H1 (cell line): ENCODE data around the gene RS1. TPM values are rescaled to one million over a fixed set of nuclear protein-coding genes. Genes with fewer than 3 reads are reported as not detected.

Experiments
- CTCF ChIA-PET: fragments of 300-600 bp; sonication (Branson Sonifier 250); formaldehyde crosslinking; loops from one replicate; lab custom pipeline; 2021; ENCODE audit not compliant: partially characterized antibody; lab: Charles Lee
- POLR2A ChIA-PET: fragments of 300-600 bp; sonication (Branson Sonifier 250); formaldehyde crosslinking; loops from one replicate; lab custom pipeline; 2021; ENCODE audit warnings: inconsistent platforms; ENCODE audit not compliant: partially characterized antibody; lab: Charles Lee
- DNase-seq, 2 experiments: peaks; one replicate each; pipeline versions ENCODE4 v3.0.0 to v3.0.0-alpha.2; 2010 to 2022; ENCODE audit warnings: low spot score in 2 of 2, low read depth in 1 of 2, mixed read lengths in 1 of 2
- FAIRE-seq: peaks from 2 replicates; lab custom pipeline; 2011; peaks lifted over from hg19 to GRCh38; lab: Jason Lieb, UNC
- H2AFZ ChIP-seq: 2 replicates; pipeline ENCODE4 v1.8.1; 2012; ENCODE audit warnings: low read length, inconsistent platforms
- H2AK5ac ChIP-seq: 2 replicates; pipeline ENCODE4 v1.6.1; 2013; ENCODE audit warnings: low read depth, low read length
- H2BK120ac ChIP-seq: replicated peaks from 2 replicates; pipeline ENCODE3; 2013; ENCODE audit warnings: low read depth, low read length, inconsistent platforms
- H2BK12ac ChIP-seq: 2 replicates; pipeline ENCODE4 v1.6.1; 2013; ENCODE audit warnings: low read depth, low read length
- H2BK15ac ChIP-seq: 2 replicates; pipeline ENCODE4 v1.6.1; 2013; ENCODE audit warnings: low read length
- H2BK20ac ChIP-seq: 2 replicates; pipeline ENCODE4 v1.6.1; 2013; ENCODE audit warnings: low read length
- H2BK5ac ChIP-seq: 2 replicates; pipeline ENCODE4 v1.6.1; 2013; ENCODE audit warnings: low read depth, low read length
- H3K14ac ChIP-seq: 2 replicates; pipeline ENCODE4 v1.6.1; 2013; ENCODE audit warnings: inconsistent platforms; ENCODE audit not compliant: insufficient read length
- H3K18ac ChIP-seq: 2 replicates; pipeline ENCODE4 v1.6.1; 2013; ENCODE audit warnings: low read length; ENCODE audit errors: extremely low read depth
- H3K23ac ChIP-seq: 2 replicates; pipeline ENCODE4 v1.6.1; 2013; ENCODE audit warnings: inconsistent platforms; ENCODE audit not compliant: insufficient read length
- H3K23me2 ChIP-seq: 2 replicates; pipeline ENCODE4 v1.6.1; 2013; ENCODE audit warnings: low read depth, low read length
- H3K27ac ChIP-seq: 2 replicates; pipeline ENCODE4 v1.6.1; 2011; ENCODE audit warnings: low read depth, low read length, inconsistent platforms
- H3K27me3 ChIP-seq, 4 experiments: replicated peaks in 1 of 4; 1 replicate in 1 of 4; 2 replicates in 3 of 4; pipeline versions ENCODE4 v1.6.1 to v1.8.1; 2011 to 2013; ENCODE audit warnings: low read length in 3 of 4, mild to moderate bottlenecking in 3 of 4, inconsistent platforms in 2 of 4, mixed read lengths in 2 of 4, moderate library complexity in 1 of 4; ENCODE audit not compliant: control insufficient read depth in 3 of 4, insufficient read depth in 3 of 4; ENCODE audit errors: extremely low read depth in 1 of 4
- H3K36me3 ChIP-seq, 4 experiments: 2 replicates each; pipeline versions ENCODE4 v1.6.1 to v1.8.1; 2011 to 2013; ENCODE audit warnings: mild to moderate bottlenecking in 4 of 4, low read length in 3 of 4, moderate library complexity in 2 of 4, control low read depth in 1 of 4, inconsistent platforms in 1 of 4; ENCODE audit not compliant: insufficient read depth in 4 of 4, control insufficient read depth in 2 of 4
- H3K4ac ChIP-seq: replicated peaks from 2 replicates; pipeline ENCODE3; 2013; ENCODE audit warnings: low read length, low read depth, mixed read lengths, inconsistent platforms; ENCODE audit not compliant: insufficient read length
- H3K4me1 ChIP-seq, 4 experiments: replicated peaks in 1 of 4; 1 replicate in 1 of 4; 2 replicates in 3 of 4; pipeline versions ENCODE4 v1.6.1 to v1.8.1; 2011 to 2013; ENCODE audit warnings: low read length in 3 of 4, inconsistent platforms in 2 of 4, mixed read lengths in 1 of 4; ENCODE audit not compliant: insufficient read depth in 4 of 4, control insufficient read depth in 3 of 4
- H3K4me2 ChIP-seq, 2 experiments: 2 replicates each; pipeline versions ENCODE4 v1.6.1 to v1.8.1; 2011 to 2013; ENCODE audit warnings: low read depth in 2 of 2, low read length in 2 of 2, control low read depth in 1 of 2, inconsistent platforms in 1 of 2, mild to moderate bottlenecking in 1 of 2; ENCODE audit not compliant: insufficient read depth in 1 of 2
- H3K4me3 ChIP-seq, 4 experiments: fragments of 200-600, 300-600 bp in 1 of 4; sonication (generic), shearing (Covaris generic), sonication (Bioruptor Twin) in 1 of 4; 2 replicates each; pipeline versions ENCODE4 v1.5.1 to v1.8.1; 2011 to 2016; ENCODE audit warnings: low read length in 4 of 4, low read depth in 3 of 4, control low read depth in 2 of 4, inconsistent platforms in 2 of 4, mild to moderate bottlenecking in 2 of 4, mixed read lengths in 1 of 4, moderate library complexity in 1 of 4; ENCODE audit not compliant: insufficient read depth in 2 of 4; ENCODE audit errors: extremely low read depth in 1 of 4
- H3K56ac ChIP-seq: replicated peaks from 2 replicates; pipeline ENCODE3; 2013; ENCODE audit warnings: low read depth, mild to moderate bottlenecking, mixed read lengths, low read length, inconsistent platforms; ENCODE audit not compliant: insufficient read length
- H3K79me1 ChIP-seq: 2 replicates; pipeline ENCODE4 v1.6.1; 2013; ENCODE audit warnings: low read depth, low read length, control low read depth
- H3K79me2 ChIP-seq, 2 experiments: 2 replicates each; pipeline versions ENCODE4 v1.6.1 to v1.8.1; 2012 to 2013; ENCODE audit warnings: low read length in 2 of 2, mild to moderate bottlenecking in 2 of 2, inconsistent platforms in 1 of 2; ENCODE audit not compliant: insufficient read depth in 2 of 2, control insufficient read depth in 1 of 2
- H3K9ac ChIP-seq, 4 experiments: replicated peaks in 1 of 4; 1 replicate in 1 of 4; 2 replicates in 3 of 4; pipeline versions ENCODE4 v1.6.1 to v1.8.1; 2011 to 2013; ENCODE audit warnings: low read depth in 3 of 4, low read length in 3 of 4, control low read depth in 2 of 4, mild to moderate bottlenecking in 2 of 4, moderate library complexity in 2 of 4, inconsistent platforms in 1 of 4; ENCODE audit errors: extremely low read depth in 1 of 4
- H3K9me3 ChIP-seq, 2 experiments: 2 replicates each; pipeline versions ENCODE4 v1.6.1 to v1.8.1; 2012 to 2013; ENCODE audit warnings: mild to moderate bottlenecking in 2 of 2, moderate library complexity in 2 of 2, control low read depth in 1 of 2, inconsistent platforms in 1 of 2, low read depth in 1 of 2, low read length in 1 of 2, mixed read lengths in 1 of 2; ENCODE audit not compliant: insufficient read depth in 2 of 2
- H4K20me1 ChIP-seq, 2 experiments: replicated peaks in 1 of 2; 2 replicates each; pipeline versions ENCODE3 to v1.8.1; 2011 to 2013; ENCODE audit warnings: inconsistent platforms in 2 of 2, low read length in 2 of 2, mild to moderate bottlenecking in 1 of 2; ENCODE audit not compliant: insufficient read depth in 2 of 2, control insufficient read depth in 1 of 2
- H4K5ac ChIP-seq: 2 replicates; pipeline ENCODE4 v1.6.1; 2013; ENCODE audit warnings: low read length, low read depth, mixed read lengths, inconsistent platforms; ENCODE audit not compliant: insufficient read length
- H4K8ac ChIP-seq: 2 replicates; pipeline ENCODE4 v1.8.0; 2013; ENCODE audit warnings: mild to moderate bottlenecking, moderate library complexity, low read length, inconsistent platforms; ENCODE audit not compliant: insufficient read depth; ENCODE audit errors: extremely low read depth
- H4K91ac ChIP-seq: replicated peaks from 2 replicates; pipeline ENCODE3; 2013; ENCODE audit warnings: low read length, mixed read lengths, inconsistent platforms; ENCODE audit not compliant: insufficient read length
- ATF3 ChIP-seq: IDR thresholded peaks from 2 replicates; pipeline ENCODE4 v1.6.1; 2011; ENCODE audit warnings: low read depth, mild to moderate bottlenecking, low read length; ENCODE audit not compliant: insufficient read depth
- WGBS, 2 experiments: shearing (Covaris generic) in 1 of 2; methylation state at CpG; one replicate each; pipeline versions ENCODE4 v1.1.6 to v1.1.7; 2013 to 2015; ENCODE audit warnings: low lambda C conversion rate in 2 of 2, mixed read lengths in 2 of 2, inconsistent platforms in 1 of 2, low coverage in 1 of 2, missing lambda C conversion rate in 1 of 2; ENCODE audit not compliant: insufficient replicate concordance in 2 of 2, insufficient coverage in 1 of 2, insufficient read length in 1 of 2; ENCODE audit errors: extremely low coverage in 1 of 2, missing lambda C conversion rate in 1 of 2; 5-methylcytosine and 5-hydroxymethylcytosine counted together
- polyA plus RNA-seq, 7 experiments: library from polyadenylated mRNA; depleted of rRNA in 3 of 7; stranded (reverse) in 5 of 7; unstranded in 2 of 7; fragments of >200 nt in 5 of 7; fragments of 200-250 nt in 2 of 7; gene quantifications; 1 replicate in 5 of 7; 2 replicates in 1 of 7; 4 replicates in 1 of 7; pipeline versions ENCODE4 v1.2.1 to v1.2.3, GENCODE V29; 2011 to 2013; ENCODE audit warnings: missing spikeins in 2 of 7, mixed read lengths in 2 of 7
- total RNA-seq: library from RNA; stranded (reverse); fragmentation: NEBNext Ultra II Directional; extraction: Animal tissue kit (Norgen Biotek cat#: 25700); gene quantifications from 2 replicates; pipeline ENCODE4 v1.2.1, GENCODE V29; 2021

Gene RS1
- total and polyA plus RNA-seq, 2 of the 8 experiments (the other 6 are each of a cell fraction or from before 2014, with no cell fraction given): 0.03 TPM; not detected in 1

- no peak overlapping the region for H3K4me2 ChIP-seq
- no peak overlapping the region for H3K9ac ChIP-seq
- H3K18ac ChIP-seq: no peak overlapping the region
- H3K36me3 ChIP-seq: no peaks in the 10 kb centered on the region
- TF ChIP-seq ATF3: no peak
- H3K27me3 ChIP-seq: no peaks in the 10 kb centered on the region
- no peak overlapping the region for H2BK12ac ChIP-seq
- H3K4me3 ChIP-seq: no peak overlapping the region
- no peak overlapping the region for H2BK20ac ChIP-seq
- H4K20me1 ChIP-seq: no peaks in the 10 kb centered on the region
- H2AFZ ChIP-seq: no peak overlapping the region
- H3K23me2 ChIP-seq: no peaks in the 10 kb centered on the region
- 83% methylated on average over 3 of the region's 3 CpGs; no CpG with 5 or more reads in 1 of the 2 experiments for WGBS, 2 experiments
- DNase-seq (no peak), FAIRE-seq (peak; percentile 71)
- POLR2A ChIA-PET: no interaction called here
- H2BK120ac ChIP-seq: no peak overlapping the region
- no peaks in the 10 kb centered on the region for H3K4me1 ChIP-seq
- H3K9me3 ChIP-seq: no peaks in the 10 kb centered on the region
- no peak overlapping the region for H4K91ac ChIP-seq
- CTCF ChIA-PET: no interaction called here
- H3K14ac ChIP-seq: no peak overlapping the region
- no peak overlapping the region for H2BK15ac ChIP-seq
- H3K4ac ChIP-seq: no peak overlapping the region
- no peaks in the 10 kb centered on the region for H3K79me2 ChIP-seq
- no peak overlapping the region for H4K5ac ChIP-seq
- no peak overlapping the region for H2BK5ac ChIP-seq
- no peak overlapping the region for H2AK5ac ChIP-seq
- H3K56ac ChIP-seq: no peak overlapping the region
- H3K27ac ChIP-seq: no peak overlapping the region
- no peaks in the 10 kb centered on the region for H3K79me1 ChIP-seq
- no peak overlapping the region for H4K8ac ChIP-seq
- H3K23ac ChIP-seq: no peak overlapping the region
Observed at GRCh38 chrX:18709833-18710232, 37.9 kb upstream of the RS1 start.
